Progenitor cell of endocrine pancreas (in vitro differentiated cells): ENCODE measurements around the gene FHL1. TPM values are rescaled to one million over a fixed set of nuclear protein-coding genes. Genes with fewer than 3 reads are reported as not detected.

ENCODE experiments used
- DNase-seq: peaks from one replicate; pipeline ENCODE4 v3.0.0; 2021; ENCODE audit warnings: low spot score; ENCODE audit not compliant: unreplicated experiment
- H3K27ac Mint-ChIP-seq: 2 replicates; pipeline ENCODE4 v1.8.0; 2021; ENCODE audit warnings: mild to moderate bottlenecking, moderate library complexity, mixed read lengths
- H3K27me3 Mint-ChIP-seq: 2 replicates; pipeline ENCODE4 v1.8.0; 2021; ENCODE audit warnings: mixed read lengths
- H3K36me3 Mint-ChIP-seq: 2 replicates; pipeline ENCODE4 v1.8.0; 2022; ENCODE audit warnings: mixed read lengths; ENCODE audit not compliant: insufficient read depth
- H3K4me1 Mint-ChIP-seq: 2 replicates; pipeline ENCODE4 v1.8.0; 2021; ENCODE audit warnings: low read depth, mixed read lengths
- H3K4me3 Mint-ChIP-seq: 2 replicates; pipeline ENCODE4 v1.8.0; 2021; ENCODE audit warnings: low read depth, mild to moderate bottlenecking, moderate library complexity, mixed read lengths
- H3K9me3 Mint-ChIP-seq: 2 replicates; pipeline ENCODE4 v1.8.0; 2021; ENCODE audit warnings: low read depth, mixed read lengths
- total RNA-seq: library from RNA; stranded (reverse); gene quantifications from 2 replicates; pipeline ENCODE4 v1.2.1, GENCODE V29; 2021
- TF ChIP-seq, protein P1 (sequence below): fragments of 200-600 bp; sonication (generic); IDR thresholded peaks from one replicate; pipeline ENCODE4 v1.5.0; 2021; ENCODE audit warnings: antibody characterized with exemption, mild to moderate bottlenecking; ENCODE audit not compliant: unreplicated experiment

Gene FHL1
- total RNA-seq, 1 donor from 2014 or later: 3.0 TPM

GRCh38 chrX:136209751-136210150, 62.4 kb downstream of the FHL1 start:
- no peak overlapping the region for H3K4me3 Mint-ChIP-seq
- no peak for DNase-seq
- H3K27ac Mint-ChIP-seq: no peak overlapping the region
- H3K9me3 Mint-ChIP-seq: peaks cover 4% of the 10 kb centered on the region
- H3K27me3 Mint-ChIP-seq: no peaks in the 10 kb centered on the region
- TF ChIP-seq, protein P1, sequence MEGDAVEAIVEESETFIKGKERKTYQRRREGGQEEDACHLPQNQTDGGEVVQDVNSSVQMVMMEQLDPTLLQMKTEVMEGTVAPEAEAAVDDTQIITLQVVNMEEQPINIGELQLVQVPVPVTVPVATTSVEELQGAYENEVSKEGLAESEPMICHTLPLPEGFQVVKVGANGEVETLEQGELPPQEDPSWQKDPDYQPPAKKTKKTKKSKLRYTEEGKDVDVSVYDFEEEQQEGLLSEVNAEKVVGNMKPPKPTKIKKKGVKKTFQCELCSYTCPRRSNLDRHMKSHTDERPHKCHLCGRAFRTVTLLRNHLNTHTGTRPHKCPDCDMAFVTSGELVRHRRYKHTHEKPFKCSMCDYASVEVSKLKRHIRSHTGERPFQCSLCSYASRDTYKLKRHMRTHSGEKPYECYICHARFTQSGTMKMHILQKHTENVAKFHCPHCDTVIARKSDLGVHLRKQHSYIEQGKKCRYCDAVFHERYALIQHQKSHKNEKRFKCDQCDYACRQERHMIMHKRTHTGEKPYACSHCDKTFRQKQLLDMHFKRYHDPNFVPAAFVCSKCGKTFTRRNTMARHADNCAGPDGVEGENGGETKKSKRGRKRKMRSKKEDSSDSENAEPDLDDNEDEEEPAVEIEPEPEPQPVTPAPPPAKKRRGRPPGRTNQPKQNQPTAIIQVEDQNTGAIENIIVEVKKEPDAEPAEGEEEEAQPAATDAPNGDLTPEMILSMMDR: no peak
- no peaks in the 10 kb centered on the region for H3K36me3 Mint-ChIP-seq
- H3K4me1 Mint-ChIP-seq: peaks cover 1% of the 10 kb centered on the region

GRCh38 chrX:136210243-136210642, 62.9 kb downstream of the FHL1 start:
- no peak overlapping the region for H3K27ac Mint-ChIP-seq
- peaks cover 1% of the 10 kb centered on the region for H3K4me1 Mint-ChIP-seq
- no peak overlapping the region for H3K4me3 Mint-ChIP-seq
- TF ChIP-seq, protein P1: no peak
- DNase-seq: no peak
- H3K27me3 Mint-ChIP-seq: no peaks in the 10 kb centered on the region
- no peaks in the 10 kb centered on the region for H3K36me3 Mint-ChIP-seq
- peaks cover 4% of the 10 kb centered on the region for H3K9me3 Mint-ChIP-seq

- Mint-ChIP-seq H3K27me3 (no peaks in the 10 kb centered on the region), H3K9me3 (peaks cover 4% of the 10 kb centered on the region), H3K27ac (no peak overlapping the region), H3K4me3 (no peak overlapping the region), H3K4me1 (peaks cover 1% of the 10 kb centered on the region), H3K36me3 (no peaks in the 10 kb centered on the region)
- TF ChIP-seq, protein P1: no peak
- no peak for DNase-seq
These were observed 63.5 kb downstream of the FHL1 start for GRCh38 chrX:136210806-136211205.

- no peak overlapping the region for H3K27ac Mint-ChIP-seq
- no peak overlapping the region for H3K4me3 Mint-ChIP-seq
These were observed 64.6 kb downstream of the FHL1 start for GRCh38 chrX:136211766-136212556.

GRCh38 chrX:136212557-136213111, 65.3 kb downstream of the FHL1 start:
- H3K4me1 Mint-ChIP-seq: peaks cover 1% of the 10 kb centered on the region
- TF ChIP-seq, protein P1: no peak
- H3K27me3 Mint-ChIP-seq: no peaks in the 10 kb centered on the region
- no peak overlapping the region for H3K4me3 Mint-ChIP-seq
- no peaks in the 10 kb centered on the region for H3K9me3 Mint-ChIP-seq
- no peak overlapping the region for H3K27ac Mint-ChIP-seq
- no peaks in the 10 kb centered on the region for H3K36me3 Mint-ChIP-seq
- DNase-seq: no peak

More at GRCh38 chrX:136211766-136212556, 64.6 kb downstream of the FHL1 start:
- TF ChIP-seq, protein P1: no peak
- H3K4me1 Mint-ChIP-seq: peaks cover 1% of the 10 kb centered on the region
- H3K9me3 Mint-ChIP-seq: no peaks in the 10 kb centered on the region
- no peaks in the 10 kb centered on the region for H3K27me3 Mint-ChIP-seq
- no peaks in the 10 kb centered on the region for H3K36me3 Mint-ChIP-seq
- no peak for DNase-seq
